Measurements from ENCODE around the gene ZNF407.

The ZNF407 gene

DNA sequence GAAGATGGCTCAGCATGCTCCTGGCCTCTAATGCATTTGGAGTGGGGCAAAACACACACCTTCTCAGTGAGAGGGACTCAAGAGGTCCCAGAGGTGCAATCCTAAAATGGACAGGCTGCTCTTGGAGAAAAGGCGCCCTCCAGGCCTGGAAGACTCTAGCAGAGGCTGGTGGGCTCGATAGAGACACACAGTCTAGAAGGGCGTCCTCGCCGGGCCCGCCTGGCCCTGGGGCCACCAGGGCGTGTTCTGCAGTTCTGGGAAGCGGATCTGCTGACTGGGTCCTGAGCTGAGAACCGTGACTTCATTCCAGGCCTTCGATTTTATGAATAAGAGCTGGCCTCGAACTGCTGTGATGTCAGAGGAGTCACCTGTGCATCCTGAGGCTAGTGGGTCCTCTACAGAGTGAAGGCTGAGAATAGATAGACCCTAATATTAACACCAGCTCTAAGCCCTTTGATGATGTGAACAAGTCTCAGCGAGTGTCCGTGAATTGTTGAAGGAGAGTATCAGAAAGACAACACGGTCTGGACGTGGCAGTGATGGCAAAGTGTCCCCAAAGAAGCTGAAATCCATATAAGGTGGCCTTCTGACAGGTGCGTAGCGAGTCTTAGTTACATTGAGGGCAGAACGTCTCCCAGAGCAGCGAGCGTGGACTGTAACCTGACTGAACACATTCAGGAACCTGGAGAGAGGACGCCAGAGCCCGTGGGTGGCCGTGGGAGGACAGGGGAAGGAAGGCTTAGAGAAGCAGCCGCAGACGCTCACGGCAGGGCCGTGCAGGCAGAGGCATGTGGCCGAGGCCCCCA, 474.4 kb downstream of the ZNF407 start:
- in situ Hi-C loops (cut with HindIII; ENCODE audit: low sequenced_read_pairs) = no loop called here
- no peak for DNase-seq (ENCODE audit: low read depth)
- no peak overlapping the region for H3K4me3 ChIP-seq (ENCODE audit: low read depth, low read length)
- TF ChIP-seq, protein P1, sequence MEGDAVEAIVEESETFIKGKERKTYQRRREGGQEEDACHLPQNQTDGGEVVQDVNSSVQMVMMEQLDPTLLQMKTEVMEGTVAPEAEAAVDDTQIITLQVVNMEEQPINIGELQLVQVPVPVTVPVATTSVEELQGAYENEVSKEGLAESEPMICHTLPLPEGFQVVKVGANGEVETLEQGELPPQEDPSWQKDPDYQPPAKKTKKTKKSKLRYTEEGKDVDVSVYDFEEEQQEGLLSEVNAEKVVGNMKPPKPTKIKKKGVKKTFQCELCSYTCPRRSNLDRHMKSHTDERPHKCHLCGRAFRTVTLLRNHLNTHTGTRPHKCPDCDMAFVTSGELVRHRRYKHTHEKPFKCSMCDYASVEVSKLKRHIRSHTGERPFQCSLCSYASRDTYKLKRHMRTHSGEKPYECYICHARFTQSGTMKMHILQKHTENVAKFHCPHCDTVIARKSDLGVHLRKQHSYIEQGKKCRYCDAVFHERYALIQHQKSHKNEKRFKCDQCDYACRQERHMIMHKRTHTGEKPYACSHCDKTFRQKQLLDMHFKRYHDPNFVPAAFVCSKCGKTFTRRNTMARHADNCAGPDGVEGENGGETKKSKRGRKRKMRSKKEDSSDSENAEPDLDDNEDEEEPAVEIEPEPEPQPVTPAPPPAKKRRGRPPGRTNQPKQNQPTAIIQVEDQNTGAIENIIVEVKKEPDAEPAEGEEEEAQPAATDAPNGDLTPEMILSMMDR (IDR thresholded peaks at IDR 0.05; ENCODE audit: low read depth, low read length, missing control alignments) = no peak

DNA sequence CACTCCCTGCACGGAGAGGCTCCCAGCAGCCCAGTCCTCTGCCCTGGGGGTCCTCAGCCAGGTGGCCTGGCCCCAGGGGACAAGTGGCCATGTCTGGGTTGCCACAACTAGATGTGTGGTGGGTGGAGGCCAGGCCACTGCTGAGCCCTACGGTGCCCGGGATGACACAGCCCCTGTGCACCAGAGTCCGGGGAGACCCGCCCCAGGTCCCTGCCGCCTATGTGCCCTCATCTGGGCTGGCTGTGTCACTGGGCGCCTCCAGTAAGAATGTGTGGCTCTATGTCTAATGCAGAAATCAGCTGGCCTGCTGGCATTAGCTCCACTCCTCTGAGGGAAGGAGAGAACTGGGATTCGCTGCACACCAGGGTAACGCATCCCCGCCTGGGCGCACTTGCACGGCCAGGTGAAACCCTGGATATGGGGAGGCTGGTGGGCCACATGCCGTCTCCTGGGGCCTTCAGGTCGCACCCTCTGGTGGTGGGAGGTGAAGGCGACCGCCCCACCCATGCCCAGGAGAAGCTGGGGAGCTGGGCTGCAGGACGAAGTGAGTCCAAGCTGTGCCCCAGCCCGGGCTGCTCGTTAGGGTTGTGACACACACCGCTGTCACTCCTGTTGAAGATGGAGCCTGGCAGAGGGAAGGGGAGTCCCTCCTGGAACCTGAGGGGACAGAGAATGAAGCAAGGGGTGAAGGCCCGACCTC, 475.2 kb downstream of the ZNF407 start:
- DNase-seq (ENCODE audit: low read depth) = no peak
- in situ Hi-C loops (cut with HindIII; ENCODE audit: low sequenced_read_pairs) = no loop called here
- H3K4me3 ChIP-seq (ENCODE audit: low read depth, low read length) = no peak overlapping the region
- TF ChIP-seq, protein P1 (IDR thresholded peaks at IDR 0.05; ENCODE audit: low read depth, low read length, missing control alignments) = no peak

DNA sequence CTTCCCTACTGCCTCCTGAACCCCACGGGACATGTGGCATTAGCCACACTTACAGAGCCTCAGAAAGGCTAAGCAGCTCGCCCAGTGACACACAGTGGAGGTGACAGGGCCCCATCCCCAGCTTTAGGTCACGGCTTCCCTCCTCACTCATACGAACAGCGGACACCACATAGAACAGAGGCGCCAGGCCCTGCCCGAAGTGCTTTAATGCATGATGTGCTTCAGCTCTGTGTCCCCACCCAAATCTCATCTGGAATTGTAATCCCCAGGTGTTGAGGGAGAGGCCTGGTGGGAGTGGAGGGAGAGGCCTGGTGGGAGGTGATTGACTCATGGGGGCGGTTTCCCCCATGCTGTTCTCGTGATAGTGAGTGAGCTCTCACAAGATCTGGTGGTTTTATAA, 476.0 kb downstream of the ZNF407 start:
- no peak overlapping the region for H3K4me3 ChIP-seq (ENCODE audit: low read depth, low read length)
- TF ChIP-seq, protein P1 (IDR thresholded peaks at IDR 0.05; ENCODE audit: low read depth, low read length, missing control alignments) = no peak
- in situ Hi-C loops (cut with HindIII; ENCODE audit: low sequenced_read_pairs) = no loop called here
- DNase-seq (ENCODE audit: low read depth) = no peak

DNA sequence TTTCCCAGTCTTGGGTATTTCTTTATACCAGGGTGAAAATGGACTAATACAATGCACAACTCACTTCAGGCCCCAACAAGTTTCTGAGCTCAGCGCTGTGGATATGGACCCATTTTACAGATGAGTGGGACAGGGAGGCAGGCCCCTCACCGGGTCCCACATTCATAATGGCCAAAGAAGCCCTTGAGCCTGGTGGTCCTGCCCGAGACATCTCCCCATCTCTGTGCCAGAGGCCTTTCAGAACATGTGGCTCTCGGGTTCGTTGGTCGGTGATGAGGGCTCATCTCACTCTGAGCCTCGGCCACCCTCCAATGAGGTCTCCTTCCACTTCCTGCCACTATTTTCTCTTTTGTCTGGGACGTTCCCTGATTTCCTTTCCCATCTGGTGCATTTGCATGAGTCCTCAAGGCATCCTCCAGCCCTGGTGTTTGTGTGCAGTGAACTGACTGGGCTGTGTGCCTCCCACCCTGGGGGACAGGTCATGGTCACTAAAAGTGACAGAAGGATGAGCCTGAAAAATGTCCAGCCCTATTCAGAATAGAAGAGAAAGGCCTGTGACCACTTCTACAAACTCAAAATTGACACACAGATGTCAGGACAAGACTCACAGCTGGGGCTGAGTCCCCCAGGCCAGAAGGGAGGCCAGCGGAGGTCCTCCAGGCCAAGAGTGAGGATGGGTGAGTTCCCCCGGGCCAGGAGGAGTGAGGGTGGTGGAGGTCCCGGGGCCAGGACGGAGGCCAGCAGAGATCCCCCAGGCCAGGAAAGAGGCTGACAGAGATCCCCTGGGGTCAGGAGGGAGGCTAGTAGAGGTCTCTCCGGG, 476.7 kb downstream of the ZNF407 start:
- no peak overlapping the region for H3K4me3 ChIP-seq (ENCODE audit: low read depth, low read length)
- no peak for DNase-seq (ENCODE audit: low read depth)
- in situ Hi-C loops (cut with HindIII; ENCODE audit: low sequenced_read_pairs) = no loop called here

DNA sequence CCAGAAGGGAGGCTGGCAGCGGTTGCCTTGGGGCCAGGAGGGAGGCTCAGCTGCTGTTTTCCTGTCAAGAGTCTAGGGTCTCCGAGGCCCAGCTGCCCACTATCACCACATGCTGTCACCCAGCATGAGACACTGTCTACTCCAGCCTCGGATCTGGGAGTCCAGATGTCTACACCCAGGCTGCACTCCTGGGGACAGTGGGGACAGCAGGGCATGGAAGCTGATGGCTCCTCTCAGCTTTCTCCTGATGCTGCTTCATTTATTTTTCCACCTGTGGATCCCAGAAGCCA, 477.3 kb downstream of the ZNF407 start:
- DNase-seq (ENCODE audit: low read depth) = no peak
- in situ Hi-C loops (cut with HindIII; ENCODE audit: low sequenced_read_pairs) = no loop called here
- TF ChIP-seq, protein P1 (IDR thresholded peaks at IDR 0.05; ENCODE audit: low read depth, low read length, missing control alignments) = no peak
- H3K4me3 ChIP-seq (ENCODE audit: low read depth, low read length) = no peak overlapping the region

More for the DNA sequence above, 476.7 kb downstream of the ZNF407 start:
- TF ChIP-seq, protein P1 (IDR thresholded peaks at IDR 0.05; ENCODE audit: low read depth, low read length, missing control alignments) = no peak

DNA sequence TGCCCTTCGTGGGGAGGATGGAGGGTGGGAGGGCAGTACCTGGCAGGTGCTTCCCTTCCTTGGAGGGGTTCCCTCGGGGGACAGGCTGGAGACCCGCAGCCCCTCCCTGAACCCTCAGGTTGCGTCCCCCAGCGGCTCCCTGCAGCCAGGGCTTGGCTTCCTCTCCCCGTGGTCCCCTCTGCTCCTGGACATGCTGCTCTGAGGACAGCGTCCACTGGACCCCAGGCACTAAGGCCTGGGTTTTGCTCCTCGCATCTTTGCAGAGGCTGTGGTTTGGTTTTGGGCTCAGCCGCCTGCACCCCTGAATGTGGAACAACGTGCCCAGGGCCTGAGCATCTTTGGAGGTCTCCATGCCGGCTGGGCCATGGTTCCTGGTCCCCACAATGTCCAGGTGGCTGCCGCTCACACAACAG, 477.8 kb downstream of the ZNF407 start:
- DNase-seq (ENCODE audit: low read depth) = no peak
- TF ChIP-seq, protein P1 (IDR thresholded peaks at IDR 0.05; ENCODE audit: low read depth, low read length, missing control alignments) = no peak
- in situ Hi-C loops (cut with HindIII; ENCODE audit: low sequenced_read_pairs) = no loop called here
- no peak overlapping the region for H3K4me3 ChIP-seq (ENCODE audit: low read depth, low read length)
